ENCODE measurements around the gene ATP2A2. TPM values are rescaled to one million over a fixed set of nuclear protein-coding genes. Genes with fewer than 3 reads are reported as not detected.

Gene ATP2A2
- total RNA-seq, 1 donor from 2014 or later, result 100 TPM

- intact Hi-C loops (cut with micrococcal nuclease), result no loop called here
- DNase-seq (no peak), ATAC-seq (ENCODE audit: low read depth) (no peak)
- ChIA-PET CTCF (no interaction called here), POLR2A (interaction anchor here (0.7 kb wide), 1 partner anchor 15 kb away, joined by 3 read pairs; no protein-coding TSS in a partner anchor)
- H3K27me3 Mint-ChIP-seq, result no peaks in the 10 kb centered on the region
- no peak for TF ChIP-seq CTCF (IDR thresholded peaks at IDR 0.05)
- H3K4me1 Mint-ChIP-seq, result peaks cover 16% of the 10 kb centered on the region
- H3K36me3 Mint-ChIP-seq (ENCODE audit: low read depth), result peaks cover 99% of the 10 kb centered on the region
- no peak overlapping the region for H3K27ac Mint-ChIP-seq
- no peaks in the 10 kb centered on the region for H3K9me3 Mint-ChIP-seq
- no peak overlapping the region for H3K4me3 Mint-ChIP-seq
Measured at GRCh38 chr12:110340706-110341105, 59.7 kb downstream of the ATP2A2 start.

DNA sequence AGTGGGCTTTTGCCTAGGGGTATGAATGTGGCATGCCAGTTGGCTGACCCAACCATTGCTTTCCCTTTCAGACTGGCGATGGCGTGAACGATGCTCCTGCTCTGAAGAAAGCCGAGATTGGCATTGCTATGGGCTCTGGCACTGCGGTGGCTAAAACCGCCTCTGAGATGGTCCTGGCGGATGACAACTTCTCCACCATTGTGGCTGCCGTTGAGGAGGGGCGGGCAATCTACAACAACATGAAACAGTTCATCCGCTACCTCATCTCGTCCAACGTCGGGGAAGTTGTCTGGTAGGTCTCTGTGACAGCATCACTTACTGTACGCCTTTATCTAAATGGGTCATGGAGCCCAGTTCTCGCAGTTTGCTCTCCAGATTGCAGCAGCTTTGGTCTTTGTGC is 61.1 kb downstream of the ATP2A2 start:
- POLR2A ChIA-PET, result no interaction called here
- no peaks in the 10 kb centered on the region for H3K27me3 Mint-ChIP-seq
- CTCF ChIA-PET, result no interaction called here
- no peak for TF ChIP-seq CTCF (IDR thresholded peaks at IDR 0.05)
- DNase-seq (no peak), ATAC-seq (ENCODE audit: low read depth) (no peak)
- H3K4me1 Mint-ChIP-seq, result peaks cover 16% of the 10 kb centered on the region
- intact Hi-C loops (cut with micrococcal nuclease), result no loop called here
- no peak overlapping the region for H3K4me3 Mint-ChIP-seq
- no peak overlapping the region for H3K27ac Mint-ChIP-seq
- H3K9me3 Mint-ChIP-seq, result no peaks in the 10 kb centered on the region
- peaks cover 98% of the 10 kb centered on the region for H3K36me3 Mint-ChIP-seq (ENCODE audit: low read depth)

GRCh38 chr12:110343114-110343513 is 62.1 kb downstream of the ATP2A2 start:
- ChIA-PET POLR2A (no interaction called here), CTCF (interaction anchor here (0.6 kb wide), 1 partner anchor 265 kb away, joined by 3 read pairs; no protein-coding TSS in a partner anchor)
- no peak for TF ChIP-seq CTCF (IDR thresholded peaks at IDR 0.05)
- Mint-ChIP-seq H3K27me3 (no peaks in the 10 kb centered on the region), H3K9me3 (no peaks in the 10 kb centered on the region), H3K27ac (no peak overlapping the region), H3K4me1 (peaks cover 14% of the 10 kb centered on the region), H3K4me3 (no peak overlapping the region), H3K36me3 (ENCODE audit: low read depth) (peaks cover 96% of the 10 kb centered on the region)
- ATAC-seq (ENCODE audit: low read depth), result no peak
- no peak for DNase-seq
- intact Hi-C loops (cut with micrococcal nuclease), result no loop called here

- CTCF ChIA-PET, result no interaction called here
- H3K9me3 Mint-ChIP-seq, result no peaks in the 10 kb centered on the region
- no peaks in the 10 kb centered on the region for H3K27me3 Mint-ChIP-seq
- POLR2A ChIA-PET, result no interaction called here
- ATAC-seq (ENCODE audit: low read depth), result no peak
- intact Hi-C loops (cut with micrococcal nuclease), result no loop called here
- no peak for DNase-seq
- peaks cover 94% of the 10 kb centered on the region for H3K36me3 Mint-ChIP-seq (ENCODE audit: low read depth)
- H3K4me3 Mint-ChIP-seq, result no peak overlapping the region
- no peak for TF ChIP-seq CTCF (IDR thresholded peaks at IDR 0.05)
- peaks cover 5% of the 10 kb centered on the region for H3K4me1 Mint-ChIP-seq
- H3K27ac Mint-ChIP-seq, result no peak overlapping the region
Measured at GRCh38 chr12:110343736-110344555, 62.9 kb downstream of the ATP2A2 start.

DNA sequence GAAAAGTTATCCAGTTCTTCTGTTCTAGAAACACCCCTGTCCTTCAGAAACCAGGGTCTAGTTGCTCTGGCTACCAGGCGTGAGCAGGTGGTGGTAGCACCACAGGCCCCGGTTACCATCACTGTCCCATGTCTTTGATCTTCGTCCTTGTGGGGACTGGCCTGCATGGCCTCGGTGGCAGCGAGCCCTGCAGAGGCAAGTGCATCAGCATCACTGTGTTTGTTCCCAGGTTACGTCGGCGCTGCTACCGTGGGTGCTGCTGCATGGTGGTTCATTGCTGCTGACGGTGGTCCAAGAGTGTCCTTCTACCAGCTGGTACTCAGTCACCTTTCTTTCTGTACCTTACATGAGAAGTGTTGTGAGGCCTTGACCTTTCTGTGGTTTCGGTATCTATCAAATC is 63.6 kb downstream of the ATP2A2 start:
- DNase-seq (no peak), ATAC-seq (ENCODE audit: low read depth) (no peak)
- H3K27ac Mint-ChIP-seq, result no peak overlapping the region
- H3K36me3 Mint-ChIP-seq (ENCODE audit: low read depth), result peaks cover 92% of the 10 kb centered on the region
- no peaks in the 10 kb centered on the region for H3K9me3 Mint-ChIP-seq
- ChIA-PET CTCF (no interaction called here), POLR2A (no interaction called here)
- H3K4me1 Mint-ChIP-seq, result peaks cover 6% of the 10 kb centered on the region
- H3K27me3 Mint-ChIP-seq, result no peaks in the 10 kb centered on the region
- intact Hi-C loops (cut with micrococcal nuclease), result no loop called here
- TF ChIP-seq CTCF (IDR thresholded peaks at IDR 0.05), result no peak
- no peak overlapping the region for H3K4me3 Mint-ChIP-seq
